D721Med (cell line): ENCODE measurements around the gene BCOR.

Source experiments
- DNase-seq: peaks from one replicate; pipeline ENCODE4 v3.0.0; 2011; ENCODE audit warnings: low spot score; ENCODE audit not compliant: insufficient read length
- FAIRE-seq: peaks from 2 replicates; lab custom pipeline; 2011; peaks lifted over from hg19 to GRCh38; lab: Jason Lieb, UNC
- CTCF ChIP-seq: IDR thresholded peaks from 2 replicates; pipeline ENCODE4 v1.5.1; 2012; ENCODE audit warnings: mild to moderate bottlenecking, control low read depth; ENCODE audit not compliant: insufficient read depth; ENCODE audit errors: missing control alignments

BCOR gene

GRCh38 chrX:40097504-40098263, at the start of gene BCOR:
BCOR (minus strand) TSS chrX:40097958; CDS start chrX:40077929, 20,029 bp downstream.
- no peak for FAIRE-seq
- DNase-seq, result no peak
- no peak for TF ChIP-seq CTCF

GRCh38 chrX:40147126-40147952, 49.6 kb upstream of the BCOR start:
- FAIRE-seq (no peak), DNase-seq (no peak)
- TF ChIP-seq CTCF, result no peak

- TF ChIP-seq CTCF, result no peak
- FAIRE-seq (no peak), DNase-seq (no peak)
These were observed 48.7 kb upstream of the BCOR start for GRCh38 chrX:40146262-40147125.

- FAIRE-seq (no peak), DNase-seq (no peak)
- no peak for TF ChIP-seq CTCF
These were observed 48.1 kb upstream of the BCOR start for GRCh38 chrX:40145923-40146261.

- FAIRE-seq (no peak), DNase-seq (no peak)
- no peak for TF ChIP-seq CTCF
These were observed 47.5 kb upstream of the BCOR start for GRCh38 chrX:40145001-40145922.

- TF ChIP-seq CTCF, result no peak
- DNase-seq, result no peak
These were observed 46.8 kb upstream of the BCOR start for GRCh38 chrX:40144576-40144975.

More at GRCh38 chrX:40144576-40144975, 46.8 kb upstream of the BCOR start:
- no peak for FAIRE-seq
